ENCODE results near the gene CALCA.

The CALCA gene

GRCh38 chr11:14938936-14939335, 33.2 kb downstream of the CALCA start:
- DNase-seq = no peak

GRCh38 chr11:14934641-14935351, 37.4 kb downstream of the CALCA start:
- DNase-seq = no peak

- no peak for DNase-seq
These were observed 39.7 kb downstream of the CALCA start for GRCh38 chr11:14932447-14932846.

GRCh38 chr11:14930369-14930768, 41.8 kb downstream of the CALCA start:
- DNase-seq = no peak

GRCh38 chr11:14927146-14927545, 45.0 kb downstream of the CALCA start:
- no peak for DNase-seq

GRCh38 chr11:14924318-14924717, 47.8 kb downstream of the CALCA start:
- no peak for DNase-seq
